Epithelial cell of prostate (primary cell): ENCODE measurements around the gene CHID1.

Experiments used
- DNase-seq: peaks from one replicate; pipeline ENCODE4 v3.0.0-alpha.2; 2011; ENCODE audit warnings: low read depth, low spot score
- H3K27ac ChIP-seq: fragments of 450-650 bp; 2 replicates; pipeline ENCODE4 v1.5.1; 2017; ENCODE audit warnings: mild to moderate bottlenecking

CHID1 gene

GRCh38 chr11:839280-839623 is 71.4 kb downstream of the CHID1 start:
- no peak for DNase-seq
- peak overlapping the region; percentile 85 for H3K27ac ChIP-seq

DNA sequence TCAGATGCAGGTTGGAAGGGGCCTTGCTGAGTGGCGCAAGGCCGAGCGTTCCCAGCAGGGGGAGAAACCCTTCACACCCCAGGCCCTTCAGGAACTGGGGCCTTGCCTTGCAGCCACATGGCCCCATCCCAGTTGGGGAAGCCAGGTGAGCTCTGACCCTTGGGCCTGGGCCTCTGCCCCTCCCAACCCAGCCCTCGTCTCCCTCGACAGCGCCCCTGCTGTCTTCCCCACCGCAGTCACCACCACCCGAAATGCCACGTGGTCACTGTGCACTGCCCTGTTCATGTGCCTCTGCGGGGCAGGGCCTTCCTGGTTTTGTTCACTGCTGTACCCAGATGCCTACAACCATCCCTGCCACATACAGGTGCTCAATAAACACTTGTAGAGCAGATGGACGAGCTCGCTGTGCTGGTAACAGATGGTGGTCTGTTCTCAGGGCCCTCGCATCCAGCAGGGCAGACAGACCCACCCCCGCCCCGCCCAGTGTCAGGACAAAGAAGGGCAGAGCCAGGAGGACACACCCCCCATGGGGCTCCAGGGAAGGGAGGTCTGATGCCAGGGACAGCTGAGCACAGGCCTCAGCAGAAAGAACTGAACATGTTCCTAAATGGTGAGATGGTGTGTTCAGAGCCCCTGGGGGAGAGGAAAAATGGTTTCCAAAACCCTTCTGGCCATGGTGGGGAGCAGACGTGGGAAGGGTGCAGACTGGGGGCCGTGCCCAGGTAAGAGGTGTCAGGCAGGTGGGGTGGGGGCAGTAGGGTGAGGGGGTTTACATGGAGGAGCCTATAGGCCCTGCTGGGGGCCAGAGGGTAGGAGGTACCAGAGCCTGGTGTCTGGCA is 72.0 kb downstream of the CHID1 start:
- peak overlapping the region; percentile 85 for H3K27ac ChIP-seq
- no peak for DNase-seq

- no peak for DNase-seq
- H3K27ac ChIP-seq = no peak overlapping the region
Observed at GRCh38 chr11:837990-838307, 72.7 kb downstream of the CHID1 start.

DNA sequence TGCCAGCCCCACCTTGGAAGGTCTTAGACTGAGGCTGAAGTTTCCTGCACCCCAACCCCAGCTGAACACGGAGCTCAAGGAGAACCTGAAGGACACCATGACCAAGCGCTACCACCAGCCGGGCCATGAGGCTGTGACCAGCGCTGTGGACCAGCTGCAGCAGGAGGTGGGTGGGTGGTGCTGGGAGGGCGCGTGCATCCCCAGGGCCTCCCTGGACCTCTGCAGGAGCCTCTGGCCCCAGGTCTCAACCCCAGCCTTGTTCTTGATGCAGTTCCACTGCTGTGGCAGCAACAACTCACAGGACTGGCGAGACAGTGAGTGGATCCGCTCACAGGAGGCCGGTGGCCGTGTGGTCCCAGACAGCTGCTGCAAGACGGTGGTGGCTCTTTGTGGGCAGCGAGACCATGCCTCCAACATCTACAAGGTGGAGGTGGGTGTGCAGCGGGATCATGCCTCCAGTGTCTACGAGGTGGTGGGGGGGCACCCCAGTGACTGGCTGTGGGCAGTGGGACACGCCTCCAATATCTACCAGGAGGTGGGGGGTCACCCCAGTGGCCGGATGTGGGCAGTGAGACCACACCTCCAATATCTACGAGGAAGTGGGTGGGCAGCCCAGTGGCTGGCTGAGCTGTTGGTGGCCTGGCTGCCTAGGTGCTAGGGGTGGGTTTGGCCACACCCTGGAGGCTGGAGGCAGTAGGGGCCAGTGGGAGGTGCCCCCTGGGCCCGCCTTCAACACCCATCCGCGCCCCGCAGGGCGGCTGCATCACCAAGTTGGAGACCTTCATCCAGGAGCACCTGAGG is 73.2 kb downstream of the CHID1 start:
- peak overlapping the region; percentile 11 for H3K27ac ChIP-seq
- DNase-seq = no peak

DNA sequence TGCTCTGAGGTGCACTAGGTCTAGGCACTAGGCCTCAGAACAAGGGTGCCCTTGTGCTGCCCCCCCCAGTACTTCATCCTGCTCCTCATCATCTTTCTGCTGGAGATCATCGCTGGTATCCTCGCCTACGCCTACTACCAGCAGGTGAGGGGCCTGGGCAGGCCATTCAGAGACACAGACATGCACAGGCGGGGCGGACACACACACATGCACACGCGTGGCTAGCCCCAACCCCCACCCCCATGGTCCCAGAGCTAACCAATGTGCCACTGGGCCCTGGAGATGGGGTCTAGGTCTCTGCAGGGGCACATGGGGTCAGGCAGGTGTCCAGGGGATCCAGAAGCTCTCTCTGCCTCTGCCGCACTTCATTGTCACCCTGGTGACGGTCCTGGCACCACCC is 73.9 kb downstream of the CHID1 start:
- H3K27ac ChIP-seq = peak overlapping the region; percentile 11
- DNase-seq = no peak

DNA sequence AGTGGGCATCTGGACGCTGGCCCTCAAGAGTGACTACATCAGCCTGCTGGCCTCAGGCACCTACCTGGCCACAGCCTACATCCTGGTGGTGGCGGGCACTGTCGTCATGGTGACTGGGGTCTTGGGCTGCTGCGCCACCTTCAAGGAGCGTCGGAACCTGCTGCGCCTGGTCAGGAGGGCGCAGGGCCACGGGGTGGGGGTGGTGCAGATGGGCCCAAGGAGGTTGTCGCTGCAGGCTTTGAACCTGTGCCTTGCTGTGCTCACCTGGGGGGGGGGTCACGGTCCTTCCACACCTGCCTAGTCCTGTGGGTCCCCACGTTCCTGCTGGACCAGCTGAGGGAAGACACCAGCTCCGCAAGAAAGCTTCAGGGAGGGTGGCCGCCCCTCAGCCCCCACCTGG is 74.3 kb downstream of the CHID1 start:
- DNase-seq = no peak
- peak overlapping the region; percentile 96 for H3K27ac ChIP-seq

- H3K27ac ChIP-seq = peak overlapping the region; percentile 96
- DNase-seq = peak; percentile 77
Observed at GRCh38 chr11:834371-835316, 76.0 kb downstream of the CHID1 start.

GRCh38 chr11:833849-834311 is 76.7 kb downstream of the CHID1 start:
- DNase-seq = no peak
- peak overlapping the region; percentile 96 for H3K27ac ChIP-seq

DNA sequence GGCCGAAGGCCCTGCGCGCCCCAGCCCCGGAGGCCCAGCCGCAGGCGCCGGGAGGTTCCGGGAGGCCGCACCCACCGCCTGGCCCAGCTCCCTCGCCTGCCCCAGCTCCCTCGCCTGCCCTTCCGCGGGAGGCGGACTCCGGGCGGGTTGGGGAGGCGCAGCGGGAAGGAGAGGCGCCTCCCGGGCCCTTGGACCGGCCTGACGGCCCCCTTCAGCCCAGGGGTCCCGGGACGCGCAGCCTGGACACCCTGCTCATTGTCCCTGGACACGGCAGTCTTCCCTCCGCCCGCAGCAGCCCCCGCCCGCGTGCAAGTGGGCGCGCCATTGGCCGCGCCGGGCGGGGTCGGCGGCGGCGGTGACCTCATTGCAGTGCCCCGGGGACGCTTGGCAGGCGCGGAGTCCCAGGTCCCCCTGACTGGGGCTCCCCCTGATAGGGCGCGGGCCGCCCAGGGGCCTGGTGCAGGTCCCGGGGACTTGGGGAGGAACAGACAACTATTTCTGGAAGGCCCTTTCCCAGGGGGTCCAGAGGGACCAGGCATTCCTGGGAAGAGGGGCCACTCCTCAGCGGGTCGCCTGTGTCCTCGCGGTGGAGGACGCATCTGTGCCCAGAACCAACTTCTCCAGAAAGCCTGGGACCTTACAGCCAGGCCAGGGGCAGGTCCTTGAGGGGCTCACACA is 77.4 kb downstream of the CHID1 start:
- DNase-seq = no peak
- H3K27ac ChIP-seq = peak overlapping the region; percentile 96

- DNase-seq = no peak
- peak within 1 kb of the TSS; percentile 96 for H3K27ac ChIP-seq
Observed at GRCh38 chr11:832529-833113, 78.0 kb downstream of the CHID1 start, which contains the start of gene CD151. Gene CD151, plus strand, starts transcription at chr11:832952. Its CDS starts 3,118 bp downstream, at chr11:836070.

DNA sequence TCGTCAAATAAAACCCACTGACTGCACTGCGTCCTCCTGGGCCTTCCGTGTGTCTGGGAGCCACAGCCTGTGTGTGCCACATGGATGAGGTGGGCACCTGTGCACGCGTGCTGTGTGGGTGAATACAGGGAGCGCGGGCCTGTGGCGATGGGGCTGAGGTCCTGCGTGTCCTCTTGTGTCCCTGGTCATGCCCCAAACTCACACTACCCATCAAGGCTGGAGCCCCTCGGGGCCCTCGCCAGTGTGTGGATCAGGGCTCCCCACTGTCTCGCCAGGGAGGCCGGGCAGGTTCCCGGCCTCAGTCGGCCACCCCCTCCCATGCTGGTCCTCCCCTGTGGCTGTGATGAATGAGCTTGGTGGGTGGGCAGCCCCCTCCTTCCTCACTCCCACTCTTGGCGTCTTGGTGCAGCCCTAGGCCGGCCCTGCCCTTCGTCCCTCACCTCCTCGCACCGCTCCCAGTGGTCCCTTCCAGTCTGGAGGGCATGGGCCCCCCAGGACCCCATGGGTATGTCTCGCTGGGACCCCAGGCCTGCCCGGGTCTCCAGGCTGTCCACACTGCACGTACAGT is 78.6 kb downstream of the CHID1 start:
- no peak for DNase-seq
- no peak overlapping the region for H3K27ac ChIP-seq

DNA sequence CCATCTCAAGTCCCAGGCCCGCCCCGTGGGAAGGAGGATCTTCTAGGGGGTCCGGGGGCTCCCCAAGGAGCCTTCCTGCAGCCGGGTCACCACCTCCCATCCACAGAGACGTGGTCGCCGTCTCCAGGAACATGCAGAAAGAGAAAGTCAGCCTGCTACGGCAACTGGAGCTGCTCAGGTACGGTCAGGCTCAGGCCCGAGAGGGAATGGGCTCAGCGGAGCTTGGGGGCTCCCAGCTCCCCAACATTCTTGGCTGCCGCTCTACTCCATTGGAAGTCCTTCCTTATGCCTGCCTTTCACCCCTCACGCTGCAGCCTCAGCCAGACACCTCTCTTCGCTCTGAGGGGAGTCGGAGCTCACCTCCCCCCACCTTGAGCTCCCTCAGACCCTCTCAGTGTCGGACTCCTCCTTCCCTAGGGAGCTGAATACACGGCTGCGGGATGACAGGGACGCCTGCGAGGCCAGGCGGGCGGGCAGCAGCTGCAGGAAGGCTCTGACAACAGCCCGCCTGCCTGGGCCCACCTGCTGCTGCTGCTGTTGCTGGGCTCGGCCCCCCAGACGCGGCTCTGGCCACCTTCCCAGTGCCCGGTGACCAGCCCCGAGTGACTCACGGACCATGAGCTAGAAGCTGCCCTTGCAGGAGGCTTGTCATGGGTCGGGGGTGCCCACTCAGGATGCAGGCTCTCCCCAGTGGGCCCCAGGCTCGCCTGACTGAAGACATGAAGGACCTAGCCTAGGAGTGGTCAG is 79.3 kb downstream of the CHID1 start:
- DNase-seq = no peak
- H3K27ac ChIP-seq = no peak overlapping the region

DNA sequence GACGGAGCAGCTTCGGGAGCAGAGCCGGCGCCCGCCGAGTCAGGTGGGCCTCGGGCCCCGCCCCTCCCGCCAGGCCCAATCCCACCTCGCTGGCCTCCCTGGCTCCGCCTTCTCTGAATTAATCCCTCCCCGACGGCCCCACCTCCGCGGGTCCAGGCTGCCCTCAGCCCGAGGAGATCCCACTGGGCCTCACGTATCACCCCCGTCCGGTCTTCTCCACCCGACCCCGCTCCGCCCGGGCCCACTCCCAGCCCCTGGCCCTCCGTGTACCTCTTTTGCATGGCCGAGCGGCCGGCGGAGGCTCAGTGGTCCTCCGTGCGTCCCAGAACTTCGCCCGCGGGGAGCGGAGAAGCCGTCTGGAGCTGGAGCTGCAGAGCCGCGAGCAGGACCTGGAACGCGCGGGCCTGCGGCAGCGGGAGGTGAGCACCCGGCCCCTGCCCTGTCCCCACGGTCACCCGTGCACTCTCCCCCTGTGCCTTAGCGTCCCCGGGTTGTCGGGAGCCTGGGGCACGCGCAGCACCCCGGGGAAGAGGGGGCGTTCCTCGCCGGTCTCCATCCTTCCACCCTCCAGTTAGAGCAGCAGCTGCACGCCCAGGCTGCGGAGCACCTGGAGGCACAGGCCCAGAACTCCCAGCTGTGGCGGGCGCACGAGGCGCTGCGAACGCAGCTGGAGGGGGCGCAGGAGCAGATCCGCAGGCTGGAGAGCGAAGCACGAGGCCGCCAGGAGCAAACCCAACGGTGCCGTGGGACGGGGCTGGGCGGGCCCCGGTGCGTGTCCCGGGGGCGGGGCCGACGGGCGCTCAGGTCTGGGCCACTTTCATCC is 80.1 kb downstream of the CHID1 start:
- H3K27ac ChIP-seq = no peak overlapping the region
- no peak for DNase-seq

GRCh38 chr11:829847-830294 is 80.7 kb downstream of the CHID1 start:
- no peak overlapping the region for H3K27ac ChIP-seq
- no peak for DNase-seq

DNA sequence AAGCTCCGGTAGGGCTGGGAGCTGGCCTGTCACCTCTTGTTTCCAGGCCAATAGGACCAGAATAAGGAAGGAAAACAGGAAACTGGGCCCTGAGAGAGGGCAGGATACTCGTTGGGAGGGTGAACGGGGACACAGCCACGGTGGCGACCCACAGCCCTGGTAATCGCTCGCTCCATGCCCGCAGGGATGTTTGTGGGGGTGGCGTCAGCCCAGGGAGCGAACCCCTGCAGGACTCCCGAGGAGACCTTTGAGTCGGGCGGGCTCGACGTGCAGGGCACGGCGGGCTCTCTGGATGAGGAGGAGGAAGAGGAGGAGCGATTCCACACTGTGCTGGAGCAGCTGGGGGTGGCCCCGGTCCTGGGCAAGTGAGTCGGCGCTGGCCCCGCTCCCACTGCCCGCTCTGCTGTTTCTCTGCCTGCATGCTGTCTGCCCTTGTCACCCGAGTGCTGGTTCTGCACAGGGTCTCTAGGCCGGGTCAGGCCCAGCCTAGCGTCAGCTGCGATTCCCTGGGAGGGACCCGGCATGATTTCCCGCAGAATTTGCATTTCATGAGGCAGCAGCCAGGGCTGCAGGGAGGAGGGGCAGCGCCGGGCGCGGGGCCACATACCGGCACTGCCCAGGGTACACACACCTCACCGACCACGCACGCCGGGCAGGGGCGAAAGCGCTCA is 81.3 kb downstream of the CHID1 start:
- H3K27ac ChIP-seq = no peak overlapping the region
- no peak for DNase-seq

- no peak overlapping the region for H3K27ac ChIP-seq
- DNase-seq = no peak
Observed at GRCh38 chr11:828506-829175, 82.0 kb downstream of the CHID1 start.

DNA sequence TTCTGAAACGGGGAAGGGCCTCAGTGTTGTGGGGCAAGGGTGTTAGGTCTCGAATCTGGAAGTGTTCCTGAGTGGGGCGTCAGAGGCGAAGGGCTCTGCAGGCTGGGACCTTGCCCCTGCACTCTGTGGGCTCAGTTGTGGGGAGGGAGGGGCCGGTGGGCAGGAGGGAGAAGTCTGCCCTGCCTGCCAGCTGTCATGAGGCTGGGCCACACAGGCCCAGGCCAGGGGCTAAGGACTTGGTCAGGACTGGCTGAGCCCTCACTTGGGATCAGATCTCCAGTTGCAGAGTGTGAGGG is 82.8 kb downstream of the CHID1 start, which contains the start of gene CRACR2B:
CRACR2B (plus strand) TSS at position 23 of the 296 bp plus-strand sequence. CDS start 689 bp downstream, outside the sequence.
- no peak for DNase-seq
- H3K27ac ChIP-seq = no peak within 1 kb of the TSS
